ENCODE results near the gene SLC2A9.

DNA sequence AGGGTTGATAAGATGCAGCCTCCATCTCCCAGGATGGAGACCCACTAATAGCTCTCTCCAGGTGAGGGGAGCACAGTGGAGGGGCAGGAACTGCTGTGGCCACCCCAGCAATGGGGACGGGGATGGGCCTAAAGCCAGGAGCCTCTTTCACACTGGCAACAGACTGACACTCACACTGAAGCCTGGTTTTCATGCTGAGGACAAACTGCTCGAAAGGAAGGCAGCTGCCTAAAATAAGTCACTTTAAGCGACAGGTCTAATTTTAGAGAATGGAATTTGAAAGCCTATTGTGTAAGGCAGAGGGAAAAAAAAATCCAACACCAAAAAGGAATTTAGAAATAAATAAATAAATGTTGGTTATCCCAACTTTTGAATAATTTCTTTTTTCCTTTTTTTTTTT lies 104.4 kb downstream of the SLC2A9 start:
- TF ChIP-seq, protein P1, sequence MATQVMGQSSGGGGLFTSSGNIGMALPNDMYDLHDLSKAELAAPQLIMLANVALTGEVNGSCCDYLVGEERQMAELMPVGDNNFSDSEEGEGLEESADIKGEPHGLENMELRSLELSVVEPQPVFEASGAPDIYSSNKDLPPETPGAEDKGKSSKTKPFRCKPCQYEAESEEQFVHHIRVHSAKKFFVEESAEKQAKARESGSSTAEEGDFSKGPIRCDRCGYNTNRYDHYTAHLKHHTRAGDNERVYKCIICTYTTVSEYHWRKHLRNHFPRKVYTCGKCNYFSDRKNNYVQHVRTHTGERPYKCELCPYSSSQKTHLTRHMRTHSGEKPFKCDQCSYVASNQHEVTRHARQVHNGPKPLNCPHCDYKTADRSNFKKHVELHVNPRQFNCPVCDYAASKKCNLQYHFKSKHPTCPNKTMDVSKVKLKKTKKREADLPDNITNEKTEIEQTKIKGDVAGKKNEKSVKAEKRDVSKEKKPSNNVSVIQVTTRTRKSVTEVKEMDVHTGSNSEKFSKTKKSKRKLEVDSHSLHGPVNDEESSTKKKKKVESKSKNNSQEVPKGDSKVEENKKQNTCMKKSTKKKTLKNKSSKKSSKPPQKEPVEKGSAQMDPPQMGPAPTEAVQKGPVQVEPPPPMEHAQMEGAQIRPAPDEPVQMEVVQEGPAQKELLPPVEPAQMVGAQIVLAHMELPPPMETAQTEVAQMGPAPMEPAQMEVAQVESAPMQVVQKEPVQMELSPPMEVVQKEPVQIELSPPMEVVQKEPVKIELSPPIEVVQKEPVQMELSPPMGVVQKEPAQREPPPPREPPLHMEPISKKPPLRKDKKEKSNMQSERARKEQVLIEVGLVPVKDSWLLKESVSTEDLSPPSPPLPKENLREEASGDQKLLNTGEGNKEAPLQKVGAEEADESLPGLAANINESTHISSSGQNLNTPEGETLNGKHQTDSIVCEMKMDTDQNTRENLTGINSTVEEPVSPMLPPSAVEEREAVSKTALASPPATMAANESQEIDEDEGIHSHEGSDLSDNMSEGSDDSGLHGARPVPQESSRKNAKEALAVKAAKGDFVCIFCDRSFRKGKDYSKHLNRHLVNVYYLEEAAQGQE (IDR thresholded peaks at IDR 0.05; ENCODE audit: insufficient read depth in 1 of 2, low read depth in 2 of 2, low read length in 2 of 2): no peak
- TF ChIP-seq POLR2AphosphoS5 (IDR thresholded peaks at IDR 0.05; ENCODE audit: low read depth, low read length): no peak
